Measurements from ENCODE around the gene DNAH9.

DNAH9 gene

DNA sequence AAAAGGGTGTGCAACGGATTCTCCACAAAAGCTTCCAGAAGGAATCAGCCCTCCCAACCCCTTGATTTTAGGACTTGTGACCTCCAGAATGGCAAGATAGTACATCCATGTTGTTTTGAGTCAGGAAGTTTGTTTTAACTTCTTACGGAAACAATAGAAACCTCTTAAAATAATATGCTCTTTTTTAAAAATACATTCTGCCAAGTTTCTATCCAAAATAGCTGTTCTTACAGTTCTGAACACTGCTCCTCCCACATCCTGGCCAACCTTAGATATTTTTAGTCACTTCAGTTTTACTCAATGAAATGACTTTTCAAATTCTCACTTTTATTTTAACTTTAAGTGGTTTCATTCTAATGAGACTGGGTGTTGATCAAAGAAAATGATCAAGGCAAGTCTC lies 242.6 kb downstream of the DNAH9 start:
- DNase-seq (ENCODE audit: low read depth) = no peak

DNA sequence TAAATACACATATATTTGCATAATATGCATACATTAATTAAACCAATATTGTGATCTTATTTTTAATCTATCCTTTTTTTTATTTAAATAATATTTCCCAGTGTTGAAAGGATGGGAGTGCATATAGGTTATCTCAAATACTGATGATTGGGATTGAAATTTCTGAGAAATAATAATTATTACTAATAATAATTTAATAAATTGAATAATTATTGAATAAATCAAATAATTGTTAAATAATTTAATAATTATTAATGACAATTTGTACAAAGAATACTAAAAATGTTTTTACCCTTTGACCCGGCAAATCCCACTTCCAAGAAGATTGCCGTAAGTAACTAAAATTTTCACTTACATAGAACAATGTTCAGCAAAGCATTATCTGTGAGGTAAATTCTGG lies 250.1 kb downstream of the DNAH9 start:
- DNase-seq (ENCODE audit: low read depth) = no peak

DNA sequence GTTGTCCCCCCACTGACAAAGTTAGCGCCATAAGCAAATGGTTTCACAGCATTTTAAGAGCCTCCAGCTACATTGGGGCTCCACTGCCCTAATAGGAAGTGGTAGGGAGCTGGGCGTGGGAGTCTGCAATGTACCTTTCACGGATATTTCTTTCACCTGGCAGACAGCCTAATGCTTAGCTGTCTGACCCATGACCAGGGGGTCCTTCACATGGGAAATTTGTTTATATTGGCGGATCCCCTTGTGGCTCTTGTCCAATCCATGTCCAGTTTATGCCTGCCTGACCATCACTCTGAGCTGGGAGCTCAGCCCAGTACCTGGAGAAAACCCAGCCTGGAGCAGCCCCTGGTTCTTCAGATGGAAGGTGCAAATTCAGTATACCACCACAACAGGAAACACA lies 254.0 kb downstream of the DNAH9 start:
- no peak for DNase-seq (ENCODE audit: low read depth)

DNA sequence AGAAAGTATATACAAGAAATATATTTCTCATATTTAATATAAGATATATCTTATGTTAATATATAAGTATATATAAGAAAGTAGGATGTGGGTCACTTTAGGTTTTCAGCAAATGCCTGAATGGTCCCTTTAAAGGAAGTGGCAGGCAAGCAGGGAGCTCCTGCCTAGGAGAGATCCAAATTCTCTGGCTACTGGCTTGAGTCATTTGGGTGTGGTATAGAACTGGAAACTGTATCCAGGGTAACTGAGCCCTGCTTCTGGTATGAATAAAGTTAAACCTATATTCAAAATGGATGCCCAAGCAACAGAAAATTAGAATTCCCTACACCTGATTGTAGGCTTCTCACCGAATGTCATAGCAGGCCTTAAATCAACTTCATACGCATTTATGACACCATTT lies 254.6 kb downstream of the DNAH9 start:
- no peak for DNase-seq (ENCODE audit: low read depth)

DNA sequence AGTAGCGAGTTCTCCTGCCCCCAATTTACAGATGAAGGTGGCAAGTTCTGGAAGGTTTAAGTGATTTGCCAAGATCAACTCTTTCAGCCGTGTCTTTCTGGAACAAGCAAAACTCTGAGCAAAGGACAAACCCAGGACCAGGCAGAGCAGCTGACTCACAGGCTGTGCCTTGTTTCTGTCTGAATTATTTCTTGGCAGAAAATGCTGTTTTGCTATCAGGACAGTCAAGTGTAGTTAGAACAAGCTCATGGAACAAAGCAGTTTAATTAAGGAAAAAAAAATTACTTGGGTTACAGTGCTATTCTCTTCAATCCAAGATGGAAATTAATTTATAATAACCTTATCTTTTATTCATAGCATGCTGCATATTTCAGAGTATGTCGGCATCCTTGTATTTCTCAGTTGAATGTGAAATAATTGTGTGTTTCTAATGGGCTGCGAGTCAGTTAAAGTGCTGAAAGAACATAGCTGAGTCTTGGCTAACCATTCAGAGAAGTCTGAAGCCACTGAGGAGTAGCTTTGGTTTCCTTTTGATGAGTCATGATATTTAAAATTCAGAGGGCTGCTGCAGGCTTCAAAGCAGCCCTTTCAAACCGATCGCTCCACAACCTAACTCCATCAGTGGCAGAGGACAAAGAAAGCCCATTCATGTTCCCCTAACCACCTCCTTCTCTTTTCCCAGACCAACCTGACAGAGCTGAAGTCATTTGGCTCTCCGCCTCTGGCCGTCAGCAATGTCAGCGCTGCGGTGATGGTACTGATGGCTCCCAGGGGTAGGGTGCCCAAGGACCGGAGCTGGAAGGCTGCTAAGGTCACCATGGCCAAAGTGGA lies 255.3 kb downstream of the DNAH9 start:
- DNase-seq (ENCODE audit: low read depth) = no peak

DNA sequence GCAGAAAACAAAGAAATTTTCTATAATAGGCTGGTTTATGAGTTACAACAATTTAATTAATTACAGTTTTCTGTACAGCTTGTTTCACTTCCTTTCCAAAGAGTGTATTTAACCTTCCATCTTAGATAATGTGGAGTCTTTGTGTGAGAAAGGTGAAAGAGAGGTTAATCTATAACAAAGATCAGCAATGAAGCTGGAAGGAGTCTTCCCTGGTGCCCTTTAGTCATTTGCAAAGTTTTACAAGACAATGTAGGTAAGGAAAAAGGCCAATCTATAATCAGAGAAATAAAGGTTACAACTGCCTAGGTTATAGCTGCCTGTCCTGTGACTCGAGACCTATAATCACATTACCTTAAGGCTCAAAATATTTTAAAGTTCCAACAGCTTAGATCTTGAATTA lies 257.0 kb downstream of the DNAH9 start:
- DNase-seq (ENCODE audit: low read depth) = no peak

DNA sequence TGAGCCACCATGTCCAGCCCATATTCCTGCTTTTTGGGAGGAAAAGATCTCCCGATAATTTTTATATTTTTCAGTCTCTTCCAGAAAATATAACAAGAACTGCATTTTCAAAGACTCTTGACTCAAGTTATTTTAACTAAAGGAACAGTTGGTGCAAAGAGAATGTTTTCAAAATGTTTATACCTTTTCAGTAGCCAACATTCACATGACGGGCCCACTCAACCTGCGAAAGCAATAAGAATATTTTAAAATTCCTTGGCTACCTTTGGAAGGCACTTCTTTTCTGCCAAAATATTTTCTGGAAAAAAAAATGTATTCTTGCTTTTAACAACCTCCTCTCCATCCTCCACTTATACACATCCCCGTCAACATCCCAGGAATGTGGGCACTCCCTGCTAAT lies 258.7 kb downstream of the DNAH9 start:
- no peak for DNase-seq (ENCODE audit: low read depth)

DNA sequence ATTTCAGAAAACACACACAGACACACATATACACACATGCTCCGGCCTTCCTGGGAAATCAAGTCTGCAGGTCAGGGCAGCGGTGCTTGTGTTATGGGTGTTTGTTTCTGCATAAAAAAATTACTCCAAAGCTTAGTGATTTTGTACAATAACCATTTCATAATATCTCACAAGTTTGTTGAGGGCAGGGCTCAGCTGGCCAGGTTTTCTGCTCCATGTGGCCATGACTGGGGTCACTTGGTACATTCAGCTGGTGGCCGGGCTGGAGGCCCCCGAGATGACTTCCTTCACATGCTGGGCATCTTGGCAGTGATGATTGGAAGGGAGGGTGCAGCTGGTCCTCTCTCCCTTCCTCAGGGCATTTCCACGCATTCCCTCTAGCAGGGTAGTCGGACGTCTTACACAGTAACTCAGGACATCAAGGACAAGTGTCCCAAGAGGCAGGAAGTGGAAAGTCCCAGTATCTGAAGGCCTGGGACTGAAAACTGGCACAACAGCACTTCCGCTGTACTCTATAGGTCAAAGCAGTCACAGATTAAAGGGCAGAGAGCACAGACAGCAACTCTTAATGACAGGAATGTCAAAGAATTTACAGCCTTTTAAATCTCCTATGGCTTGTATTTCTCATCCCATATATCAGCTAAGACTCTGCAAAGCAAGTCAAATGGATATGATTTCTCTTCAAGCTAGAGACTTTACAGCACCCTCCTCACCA lies 271.6 kb downstream of the DNAH9 start:
- DNase-seq (ENCODE audit: low read depth) = no peak

DNA sequence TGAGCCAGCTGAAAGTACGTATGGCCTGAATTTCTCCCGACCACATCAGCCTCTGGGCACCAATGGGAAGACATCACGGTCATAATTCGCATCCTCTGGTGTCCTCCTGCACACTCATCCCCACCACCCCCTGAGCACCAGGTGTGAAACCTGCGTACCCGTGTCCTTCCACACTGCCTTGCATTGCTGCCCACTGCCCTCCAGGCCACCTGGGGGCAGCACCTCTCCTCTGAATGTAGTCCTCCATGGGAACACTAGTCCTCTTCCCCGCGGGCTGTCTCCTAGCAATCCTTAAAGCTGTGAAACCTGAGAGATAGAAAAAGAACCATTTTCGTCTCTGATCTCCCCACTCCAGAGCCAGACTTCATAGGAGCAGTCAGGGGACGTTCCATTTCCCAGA lies 273.5 kb downstream of the DNAH9 start:
- no peak for DNase-seq (ENCODE audit: low read depth)

DNA sequence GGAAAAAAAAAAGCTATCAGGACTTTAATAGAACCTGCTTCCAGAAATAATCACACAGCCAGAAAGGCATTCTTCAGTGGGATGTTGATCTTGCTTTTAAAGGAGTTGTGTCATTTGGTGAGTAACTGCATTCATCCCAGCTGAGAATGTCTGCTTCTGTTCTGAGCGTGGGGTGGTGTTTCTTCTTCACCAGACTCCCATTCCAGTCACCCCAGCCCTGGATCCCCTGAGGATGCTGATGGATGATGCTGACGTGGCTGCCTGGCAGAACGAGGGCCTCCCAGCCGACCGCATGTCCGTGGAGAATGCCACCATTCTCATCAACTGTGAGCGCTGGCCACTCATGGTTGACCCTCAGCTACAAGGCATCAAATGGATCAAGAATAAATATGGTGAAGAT lies 276.5 kb downstream of the DNAH9 start:
- DNase-seq (ENCODE audit: low read depth) = no peak

DNA sequence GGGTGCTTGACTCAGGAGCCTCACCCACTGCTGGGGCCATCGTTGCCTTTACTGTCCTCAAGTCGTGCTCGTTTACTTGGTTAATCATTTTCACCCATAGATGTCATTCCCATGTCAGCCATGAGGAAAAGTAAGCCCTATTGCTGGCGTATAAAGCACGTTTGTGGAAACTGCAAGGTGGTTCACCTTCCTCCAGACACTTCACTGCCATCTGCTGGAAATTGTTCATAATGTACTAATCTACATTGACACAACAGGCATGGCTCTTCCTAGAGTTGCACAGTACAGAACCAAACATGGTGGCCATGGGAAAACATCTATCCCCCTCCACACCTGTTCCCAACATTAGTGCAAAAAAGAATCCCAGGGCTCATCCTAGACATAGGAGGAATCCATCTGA lies 282.4 kb downstream of the DNAH9 start:
- DNase-seq (ENCODE audit: low read depth) = no peak

DNA sequence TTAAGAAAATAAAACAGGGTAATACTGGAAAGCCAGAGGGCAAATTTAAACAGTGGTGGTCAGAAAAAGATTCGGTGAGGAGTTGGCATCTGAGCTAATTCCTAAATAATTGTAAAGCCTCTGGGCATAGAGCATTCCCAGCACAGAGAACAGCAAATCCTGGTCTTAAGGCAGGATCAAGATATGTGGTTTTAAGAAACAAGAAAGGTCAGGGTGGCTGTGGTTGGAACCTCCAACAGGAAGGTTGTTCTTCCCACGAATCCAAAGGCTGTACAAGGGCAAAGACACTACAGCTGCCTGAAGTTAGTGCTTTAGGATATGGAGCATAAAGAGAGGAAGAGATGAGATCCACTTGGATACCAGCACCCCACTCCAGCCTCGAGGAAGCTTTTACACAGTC lies 284.4 kb downstream of the DNAH9 start:
- DNase-seq (ENCODE audit: low read depth) = no peak

DNA sequence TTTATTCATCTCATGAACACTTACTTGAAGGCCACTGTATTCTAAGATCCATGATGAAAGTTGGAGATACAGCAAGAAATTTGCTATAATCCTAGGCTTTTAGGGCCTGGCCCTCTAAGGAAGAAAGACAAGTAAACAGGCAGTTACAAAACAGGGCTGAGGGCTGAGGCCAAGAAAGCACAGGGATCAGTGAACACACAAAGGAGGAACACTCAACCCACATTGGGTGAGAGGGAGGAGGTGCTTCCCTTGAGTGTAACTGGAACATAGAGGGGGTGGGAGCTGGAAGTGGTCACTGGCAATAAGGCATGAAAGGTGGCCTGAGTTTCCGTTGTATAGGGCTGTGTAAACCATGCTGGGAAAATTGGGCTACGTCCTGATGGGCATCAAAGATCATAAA lies 286.8 kb downstream of the DNAH9 start:
- DNase-seq (ENCODE audit: low read depth) = no peak

DNA sequence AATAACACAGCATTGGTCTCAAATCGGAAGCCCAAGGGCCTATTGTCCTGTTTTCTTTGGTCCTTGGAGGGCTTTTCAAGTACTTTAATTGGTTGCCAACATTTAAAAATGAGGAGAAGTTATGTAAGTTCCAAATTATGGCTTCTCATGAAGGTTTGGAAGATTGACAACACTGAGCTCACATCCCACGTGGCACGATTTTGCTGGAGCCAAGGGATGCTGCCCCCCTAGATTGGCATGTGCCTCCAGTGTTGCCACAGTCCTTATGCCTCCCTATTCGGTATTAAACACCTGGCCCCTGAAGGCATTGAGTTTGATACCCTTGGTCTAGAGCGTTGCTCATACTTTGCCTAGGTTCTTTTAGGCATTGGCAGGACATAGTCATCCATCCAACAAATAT lies 291.0 kb downstream of the DNAH9 start:
- DNase-seq (ENCODE audit: low read depth) = no peak

DNA sequence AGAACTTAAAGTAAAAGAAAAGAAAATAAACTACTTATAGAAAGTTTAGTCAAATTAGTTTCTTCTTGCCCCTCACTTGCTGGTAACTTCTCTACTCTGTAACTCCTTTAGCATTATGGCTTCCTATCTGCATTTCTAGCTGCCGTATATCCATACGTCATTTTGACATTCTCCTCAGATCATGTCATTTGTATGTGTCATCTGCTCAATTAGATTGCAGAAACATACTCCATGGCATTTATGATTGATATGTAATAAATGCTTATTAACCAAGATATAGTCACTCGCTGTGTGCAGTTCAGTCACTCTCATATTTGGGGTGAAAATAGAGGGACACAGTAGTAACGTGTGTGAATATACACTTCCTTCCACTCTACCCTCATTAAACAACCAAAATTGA lies 295.6 kb downstream of the DNAH9 start:
- DNase-seq (ENCODE audit: low read depth) = no peak

DNA sequence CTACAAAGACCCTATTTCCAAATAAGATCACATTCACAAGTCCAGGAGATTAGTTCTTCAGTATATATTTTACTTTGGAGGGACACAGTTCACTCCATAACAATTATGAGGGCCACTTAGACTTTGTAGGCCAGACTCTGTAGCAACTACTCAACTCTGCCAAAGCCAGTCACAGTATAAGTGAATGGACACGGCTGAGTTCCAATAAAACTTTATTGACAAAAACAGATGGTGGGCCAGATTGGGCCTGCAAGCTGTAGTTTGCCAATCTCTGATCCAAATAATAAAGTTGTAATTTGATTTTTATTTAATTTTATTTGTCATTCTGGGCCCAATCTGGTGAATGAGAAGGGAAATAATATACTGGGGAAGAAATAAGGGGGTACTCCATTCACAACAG lies 297.9 kb downstream of the DNAH9 start:
- no peak for DNase-seq (ENCODE audit: low read depth)

DNA sequence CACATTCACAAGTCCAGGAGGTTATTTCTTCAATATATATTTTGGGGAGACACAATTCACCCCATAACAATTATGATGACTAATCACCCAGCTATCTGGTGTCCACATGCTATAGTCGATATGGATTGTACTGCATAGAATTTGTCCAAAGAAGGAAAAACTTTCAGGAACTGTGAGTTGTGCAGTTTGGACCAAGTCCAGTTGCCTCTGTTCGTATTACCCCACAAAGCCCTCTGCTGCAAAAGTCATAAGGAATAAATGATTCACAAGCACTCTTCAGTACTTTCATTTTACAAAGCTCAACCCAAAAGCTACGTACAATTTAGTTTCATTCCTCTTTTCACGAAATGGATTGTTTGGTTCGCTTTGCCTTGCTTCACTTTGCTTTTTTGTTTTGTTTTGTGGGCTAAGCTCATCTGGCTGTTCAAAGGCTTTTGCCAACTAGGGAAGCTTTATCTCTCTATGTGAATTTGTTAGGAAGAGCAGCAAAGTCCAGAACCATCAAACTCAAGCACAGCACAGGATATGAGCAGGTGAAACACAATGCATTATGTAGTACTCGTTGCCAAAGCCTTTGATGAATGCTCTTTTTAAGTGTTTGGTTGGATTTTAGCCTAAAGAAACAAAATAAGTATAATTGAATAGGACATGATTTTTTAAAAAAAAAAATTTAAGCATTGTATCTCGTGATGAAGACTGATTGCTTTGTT lies 300.4 kb downstream of the DNAH9 start:
- no peak for DNase-seq (ENCODE audit: low read depth)

DNA sequence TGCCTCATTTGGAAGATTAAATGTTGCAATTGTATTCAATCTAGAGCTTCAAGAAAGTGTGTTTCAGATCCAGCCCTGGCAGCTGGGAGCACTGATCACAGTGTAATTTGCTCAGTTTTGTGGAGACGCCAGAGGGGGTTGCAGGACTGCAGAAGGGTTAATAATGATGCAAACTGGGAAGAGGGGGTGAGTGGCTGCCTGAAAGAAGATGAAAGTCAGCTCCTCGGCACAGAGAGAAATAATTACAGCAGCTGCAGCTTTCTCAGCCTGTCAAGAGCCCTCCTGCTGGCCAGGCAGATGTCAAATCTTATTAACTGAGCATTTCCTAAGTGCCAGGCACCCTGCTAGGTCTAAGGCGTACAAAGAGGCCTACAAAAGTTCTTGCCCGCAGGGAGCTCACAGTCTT lies 301.3 kb downstream of the DNAH9 start:
- DNase-seq (ENCODE audit: low read depth) = no peak

DNA sequence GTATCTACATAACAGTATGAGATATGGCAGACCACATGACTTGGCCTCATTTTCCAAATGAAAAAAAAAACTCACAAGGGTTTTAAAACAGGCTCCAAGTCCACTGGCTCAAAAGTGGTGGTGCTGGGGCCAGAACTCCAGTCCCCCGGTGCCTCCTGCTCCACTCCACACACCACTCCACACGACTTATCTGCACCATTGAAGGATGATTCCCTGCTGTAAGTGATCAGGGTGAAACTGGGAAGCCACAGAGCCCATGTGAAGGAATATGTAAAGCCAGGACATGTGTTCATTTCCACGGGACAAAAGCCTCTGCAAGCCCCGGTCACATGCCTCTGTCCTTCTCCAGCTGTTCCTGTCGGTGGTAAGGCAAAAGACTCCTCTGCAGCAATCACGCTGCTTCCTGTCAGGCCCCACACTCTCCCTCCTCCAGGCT lies 301.8 kb downstream of the DNAH9 start:
- DNase-seq (ENCODE audit: low read depth) = no peak

DNA sequence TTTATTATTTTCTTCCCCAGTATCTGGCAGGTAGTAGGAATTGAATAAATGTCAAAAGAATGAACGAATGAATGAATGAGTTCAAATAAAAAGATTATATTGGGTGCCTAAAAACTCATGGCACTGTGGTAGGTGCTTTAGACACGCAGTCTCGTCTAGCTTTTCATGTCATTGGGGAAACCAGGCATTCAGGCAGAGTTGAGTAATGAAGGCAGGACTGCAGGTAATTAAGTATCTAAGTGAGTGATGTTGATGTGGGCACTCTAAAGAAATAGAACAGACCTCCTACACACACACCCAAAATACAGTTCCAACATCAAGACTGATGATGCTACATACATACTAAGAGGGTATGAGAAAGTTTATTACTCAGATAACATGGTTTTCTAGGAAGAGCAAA lies 302.4 kb downstream of the DNAH9 start:
- DNase-seq (ENCODE audit: low read depth) = no peak

DNA sequence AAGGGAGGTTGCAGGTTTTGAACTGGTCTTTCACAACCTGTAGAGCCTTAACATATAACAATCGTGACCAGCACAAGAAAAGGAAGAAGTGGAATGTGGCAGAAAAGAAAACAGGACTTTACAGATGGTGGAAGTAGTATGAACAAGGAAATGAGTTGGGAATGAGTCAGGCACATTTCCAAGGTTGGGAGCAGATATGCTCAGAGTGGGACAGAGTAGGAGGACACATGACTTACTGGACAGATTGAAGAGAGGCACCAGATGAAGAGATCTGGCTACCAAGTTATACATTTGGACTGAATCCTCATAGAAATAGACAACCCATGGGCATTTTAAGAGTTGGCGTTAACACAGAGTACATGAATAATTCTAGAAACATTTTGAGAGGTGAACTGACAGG lies 303.7 kb downstream of the DNAH9 start:
- no peak for DNase-seq (ENCODE audit: low read depth)

DNA sequence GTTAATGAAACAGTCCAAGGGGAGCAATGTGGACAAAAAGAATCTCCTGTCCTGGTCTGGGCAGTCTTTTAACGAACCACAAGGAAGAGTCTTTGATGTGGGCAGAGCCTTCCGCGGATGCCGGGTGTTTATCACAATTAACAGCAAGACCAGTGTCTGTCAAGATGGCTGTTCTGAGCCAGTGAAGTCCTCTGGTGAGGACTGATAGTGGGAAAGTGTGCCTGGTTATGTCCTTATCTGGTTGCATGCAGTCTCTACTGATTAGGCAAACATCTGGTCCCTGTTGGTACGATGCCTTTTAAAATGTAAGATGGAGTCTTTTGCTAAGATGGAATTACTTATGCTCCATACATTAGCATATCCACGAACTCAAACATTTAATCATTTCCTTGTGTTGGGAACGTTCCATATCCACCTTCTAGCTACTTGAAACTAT lies 310.5 kb downstream of the DNAH9 start:
- DNase-seq (ENCODE audit: low read depth) = no peak

DNA sequence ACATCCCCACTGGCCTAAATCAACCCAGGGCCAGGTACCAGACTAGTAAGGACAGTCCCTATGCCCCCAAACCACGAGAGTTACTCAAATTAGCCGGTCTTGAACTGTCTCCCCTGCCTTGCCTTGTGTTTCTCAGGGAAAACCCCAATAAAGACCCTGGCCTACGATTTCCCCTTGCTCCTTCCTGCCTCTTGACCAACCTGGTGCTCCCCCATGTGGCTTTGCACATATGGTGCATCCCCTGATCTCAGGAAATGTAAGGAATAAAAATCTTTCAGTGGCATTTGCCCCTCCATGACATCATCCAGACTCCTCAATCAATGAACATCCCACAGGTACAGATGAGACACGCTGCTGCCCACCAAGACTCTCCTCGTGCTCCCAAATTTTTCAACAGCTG lies 311.1 kb downstream of the DNAH9 start:
- DNase-seq (ENCODE audit: low read depth) = no peak

Measured in non-pigmented ciliary epithelial cell (primary cell).